Sigmoid colon (tissue), 4 donors: ENCODE measurements around the gene TSPAN9.

Source experiments
- POLR2A ChIP-seq, 2 donors: fragments of 450-650 bp; IDR thresholded peaks; one replicate each; pipeline ENCODE4 v1.6.1; 2016; ENCODE audit warnings: antibody characterized with exemption in 2 of 2, mild to moderate bottlenecking in 2 of 2, moderate library complexity in 2 of 2
- POLR2AphosphoS5 ChIP-seq, 4 donors: sonication (generic); formaldehyde crosslinking; IDR thresholded peaks; one replicate each; pipeline ENCODE4 v1.6.1; 2017; ENCODE audit warnings: antibody characterized with exemption in 4 of 4
- TF ChIP-seq, protein P1 (sequence below), 4 experiments: fragments of 450-650 bp in 3 of 4; fragments of 200-600 bp in 1 of 4; IDR thresholded peaks; one replicate each; pipeline ENCODE4 v1.5.1; 2016 to 2019; ENCODE audit warnings: antibody characterized with exemption in 4 of 4, mild to moderate bottlenecking in 3 of 4, moderate library complexity in 2 of 4

GRCh38 chr12:3323002-3323685 is 246.0 kb downstream of the TSPAN9 start:
- TF ChIP-seq, protein P1, sequence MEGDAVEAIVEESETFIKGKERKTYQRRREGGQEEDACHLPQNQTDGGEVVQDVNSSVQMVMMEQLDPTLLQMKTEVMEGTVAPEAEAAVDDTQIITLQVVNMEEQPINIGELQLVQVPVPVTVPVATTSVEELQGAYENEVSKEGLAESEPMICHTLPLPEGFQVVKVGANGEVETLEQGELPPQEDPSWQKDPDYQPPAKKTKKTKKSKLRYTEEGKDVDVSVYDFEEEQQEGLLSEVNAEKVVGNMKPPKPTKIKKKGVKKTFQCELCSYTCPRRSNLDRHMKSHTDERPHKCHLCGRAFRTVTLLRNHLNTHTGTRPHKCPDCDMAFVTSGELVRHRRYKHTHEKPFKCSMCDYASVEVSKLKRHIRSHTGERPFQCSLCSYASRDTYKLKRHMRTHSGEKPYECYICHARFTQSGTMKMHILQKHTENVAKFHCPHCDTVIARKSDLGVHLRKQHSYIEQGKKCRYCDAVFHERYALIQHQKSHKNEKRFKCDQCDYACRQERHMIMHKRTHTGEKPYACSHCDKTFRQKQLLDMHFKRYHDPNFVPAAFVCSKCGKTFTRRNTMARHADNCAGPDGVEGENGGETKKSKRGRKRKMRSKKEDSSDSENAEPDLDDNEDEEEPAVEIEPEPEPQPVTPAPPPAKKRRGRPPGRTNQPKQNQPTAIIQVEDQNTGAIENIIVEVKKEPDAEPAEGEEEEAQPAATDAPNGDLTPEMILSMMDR (IDR thresholded peaks at IDR 0.05): no peak
- TF ChIP-seq POLR2A (IDR thresholded peaks at IDR 0.05) (no peak), POLR2AphosphoS5 (IDR thresholded peaks at IDR 0.05) (no peak)
